Suprapubic skin (tissue), 4 donors: Measurements from ENCODE around the gene CD70. TPM values are rescaled to one million over a fixed set of nuclear protein-coding genes. Genes with fewer than 3 reads are reported as not detected.
A peak's percentile ranks its signal among the peaks of the same experiment; 100 is the strongest.

Source experiments
- DNase-seq, 2 donors: peaks; one replicate each; pipeline ENCODE4 v3.0.0-alpha.2; 2019; ENCODE audit warnings: low spot score in 2 of 2
- H3K27ac ChIP-seq: fragments of 200-600 bp; sonication (generic); one replicate; pipeline ENCODE4 v1.5.1; 2019
- H3K27me3 ChIP-seq: fragments of 200-600 bp; sonication (generic); one replicate; pipeline ENCODE4 v1.5.1; 2019
- H3K36me3 ChIP-seq: fragments of 200-600 bp; sonication (generic); one replicate; pipeline ENCODE4 v1.5.1; 2019
- H3K4me1 ChIP-seq: fragments of 200-600 bp; sonication (generic); one replicate; pipeline ENCODE4 v1.5.1; 2019
- H3K4me3 ChIP-seq: fragments of 200-600 bp; sonication (generic); one replicate; pipeline ENCODE4 v1.5.1; 2019; ENCODE audit warnings: mild to moderate bottlenecking
- H3K9me3 ChIP-seq: fragments of 200-600 bp; sonication (generic); one replicate; pipeline ENCODE4 v1.5.1; 2019
- CTCF ChIP-seq, 2 donors: fragments of 200-600 bp in 1 of 2; fragments of 450-650 bp in 1 of 2; sonication (generic) in 1 of 2; IDR thresholded peaks; one replicate each; pipeline ENCODE4 v1.5.1; 2016 to 2019; ENCODE audit warnings: antibody characterized with exemption in 2 of 2, mild to moderate bottlenecking in 1 of 2, moderate library complexity in 1 of 2
- EP300 ChIP-seq: sonication (generic); formaldehyde crosslinking; IDR thresholded peaks from one replicate; pipeline ENCODE4 v1.6.1; 2017; ENCODE audit warnings: antibody characterized with exemption
- POLR2A ChIP-seq, 2 donors: fragments of 450-650 bp; IDR thresholded peaks; one replicate each; pipeline ENCODE4 v1.6.1; 2017; ENCODE audit warnings: antibody characterized with exemption in 2 of 2, mild to moderate bottlenecking in 2 of 2, moderate library complexity in 2 of 2
- POLR2AphosphoS5 ChIP-seq, 3 donors: sonication (generic); formaldehyde crosslinking; IDR thresholded peaks; one replicate each; pipeline ENCODE4 v1.6.1; 2017; ENCODE audit warnings: antibody characterized with exemption in 3 of 3
- WGBS: methylation state at CpG from one replicate; pipeline ENCODE4 v1.1.5; 2018; 5-methylcytosine and 5-hydroxymethylcytosine counted together
- total RNA-seq, 4 donors: library from RNA; depleted of rRNA; stranded (reverse); fragments of >200 nt; gene quantifications; one replicate each; pipeline ENCODE4 v1.1.0, GENCODE V29; 2016

The CD70 gene
- total RNA-seq, 4 donors from 2014 or later = 0.97 TPM; not detected in 3

GRCh38 chr19:6626764-6627163 lies 35.8 kb upstream of the CD70 start:
- no peak overlapping the region for H3K27ac ChIP-seq
- H3K4me3 ChIP-seq = no peak overlapping the region
- TF ChIP-seq CTCF (IDR thresholded peaks at IDR 0.05) (no peak), EP300 (no peak), POLR2A (IDR thresholded peaks at IDR 0.05) (no peak), POLR2AphosphoS5 (IDR thresholded peaks at IDR 0.05) (no peak)
- DNase-seq = no peak
- no peaks in the 10 kb centered on the region for H3K9me3 ChIP-seq
- no peaks in the 10 kb centered on the region for H3K4me1 ChIP-seq
- H3K27me3 ChIP-seq = peaks cover 2% of the 10 kb centered on the region
- H3K36me3 ChIP-seq = no peaks in the 10 kb centered on the region

GRCh38 chr19:6617374-6617773 lies 26.4 kb upstream of the CD70 start:
- Histone ChIP-seq H3K4me1 (no peaks in the 10 kb centered on the region), H3K27me3 (no peaks in the 10 kb centered on the region), H3K27ac (no peak overlapping the region), H3K36me3 (no peaks in the 10 kb centered on the region), H3K9me3 (no peaks in the 10 kb centered on the region), H3K4me3 (no peak overlapping the region)
- no peak for DNase-seq
- 69% methylated on average over 2 of the region's 2 CpGs for WGBS
- TF ChIP-seq POLR2AphosphoS5 (IDR thresholded peaks at IDR 0.05) (no peak), EP300 (no peak), CTCF (IDR thresholded peaks at IDR 0.05) (no peak), POLR2A (IDR thresholded peaks at IDR 0.05) (no peak)

- Histone ChIP-seq H3K36me3 (no peaks in the 10 kb centered on the region), H3K4me1 (peaks cover 3% of the 10 kb centered on the region), H3K9me3 (no peaks in the 10 kb centered on the region), H3K27me3 (peaks cover 6% of the 10 kb centered on the region), H3K27ac (no peak overlapping the region), H3K4me3 (no peak overlapping the region)
- 60% methylated on average over 6 of the region's 6 CpGs for WGBS
- DNase-seq = no peak
- TF ChIP-seq CTCF (IDR thresholded peaks at IDR 0.05) (no peak), POLR2AphosphoS5 (IDR thresholded peaks at IDR 0.05) (no peak), POLR2A (IDR thresholded peaks at IDR 0.05) (no peak), EP300 (no peak)
Measured at GRCh38 chr19:6616011-6616410, 25.1 kb upstream of the CD70 start.

- no peaks in the 10 kb centered on the region for H3K9me3 ChIP-seq
- DNase-seq = no peak
- H3K36me3 ChIP-seq = no peaks in the 10 kb centered on the region
- peaks cover 3% of the 10 kb centered on the region for H3K4me1 ChIP-seq
- no peak for TF ChIP-seq POLR2A (IDR thresholded peaks at IDR 0.05)
- no peak for TF ChIP-seq CTCF (IDR thresholded peaks at IDR 0.05)
- TF ChIP-seq EP300 = no peak
- TF ChIP-seq POLR2AphosphoS5 (IDR thresholded peaks at IDR 0.05) = no peak
- no peak overlapping the region for H3K27ac ChIP-seq
- WGBS = 73% methylated on average over 6 of the region's 6 CpGs
- H3K4me3 ChIP-seq = no peak overlapping the region
- H3K27me3 ChIP-seq = peaks cover 9% of the 10 kb centered on the region
Measured at GRCh38 chr19:6613711-6614110, 22.8 kb upstream of the CD70 start.

- H3K27me3 ChIP-seq = peaks cover 9% of the 10 kb centered on the region
- H3K36me3 ChIP-seq = no peaks in the 10 kb centered on the region
- H3K4me1 ChIP-seq = peaks cover 3% of the 10 kb centered on the region
- TF ChIP-seq POLR2AphosphoS5 (IDR thresholded peaks at IDR 0.05) = no peak
- no peak for TF ChIP-seq POLR2A (IDR thresholded peaks at IDR 0.05)
- no peak for TF ChIP-seq CTCF (IDR thresholded peaks at IDR 0.05)
- no peak for TF ChIP-seq EP300
- H3K27ac ChIP-seq = peak overlapping the region; percentile 68
- no peak for DNase-seq
- H3K9me3 ChIP-seq = no peaks in the 10 kb centered on the region
- H3K4me3 ChIP-seq = no peak overlapping the region
- 41% methylated on average over 7 of the region's 7 CpGs for WGBS
Measured at GRCh38 chr19:6610934-6611852, 20.2 kb upstream of the CD70 start.
